Measurements from ENCODE around the gene MRM1.

DNA sequence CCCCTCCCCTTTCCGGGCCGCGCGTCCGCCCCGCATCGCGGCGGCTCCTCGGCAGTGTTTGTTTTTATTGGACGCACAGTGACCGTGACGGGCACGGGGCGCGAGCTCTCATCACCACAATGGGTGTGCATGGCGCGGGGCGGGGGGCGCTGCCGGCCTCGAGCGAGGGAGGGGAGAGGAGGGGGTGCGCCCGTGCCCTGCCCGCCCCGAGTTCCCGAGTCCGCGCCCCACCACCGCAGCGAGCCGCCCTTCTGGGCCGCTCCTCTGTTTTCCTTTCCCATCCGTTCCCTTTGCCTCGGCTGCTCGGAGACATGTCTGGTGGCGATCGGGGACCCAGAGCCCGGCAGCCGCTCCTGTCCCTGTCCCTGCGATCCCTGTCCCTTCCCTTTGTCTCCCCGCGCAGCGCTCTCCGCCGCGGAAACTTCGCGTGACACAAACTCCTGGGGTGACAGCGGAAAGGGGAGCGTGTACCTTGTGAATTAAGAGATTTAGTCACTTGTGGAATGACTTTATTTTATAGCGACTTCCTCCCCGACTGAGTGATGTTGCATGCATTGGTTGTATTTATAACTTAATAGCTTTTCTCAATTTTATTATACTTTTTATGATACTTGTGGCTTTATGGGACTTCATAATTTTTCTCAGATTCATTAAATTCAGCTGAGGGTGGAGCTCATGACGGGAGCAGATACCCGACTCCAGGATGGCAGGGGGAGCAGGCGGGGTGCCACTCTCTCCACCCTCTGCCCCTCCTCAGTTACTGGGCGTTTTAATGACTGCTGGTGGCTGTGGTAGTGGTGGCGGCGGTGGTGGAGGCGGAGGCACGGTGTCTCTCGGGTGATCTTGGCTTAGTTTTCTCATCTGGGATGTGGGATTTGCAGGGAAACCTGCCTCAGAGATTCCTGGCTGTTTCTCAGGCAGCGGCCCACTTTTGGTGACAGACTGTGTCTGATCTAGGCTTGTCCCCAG lies 40.8 kb downstream of the MRM1 start:
- TF ChIP-seq, protein P1, sequence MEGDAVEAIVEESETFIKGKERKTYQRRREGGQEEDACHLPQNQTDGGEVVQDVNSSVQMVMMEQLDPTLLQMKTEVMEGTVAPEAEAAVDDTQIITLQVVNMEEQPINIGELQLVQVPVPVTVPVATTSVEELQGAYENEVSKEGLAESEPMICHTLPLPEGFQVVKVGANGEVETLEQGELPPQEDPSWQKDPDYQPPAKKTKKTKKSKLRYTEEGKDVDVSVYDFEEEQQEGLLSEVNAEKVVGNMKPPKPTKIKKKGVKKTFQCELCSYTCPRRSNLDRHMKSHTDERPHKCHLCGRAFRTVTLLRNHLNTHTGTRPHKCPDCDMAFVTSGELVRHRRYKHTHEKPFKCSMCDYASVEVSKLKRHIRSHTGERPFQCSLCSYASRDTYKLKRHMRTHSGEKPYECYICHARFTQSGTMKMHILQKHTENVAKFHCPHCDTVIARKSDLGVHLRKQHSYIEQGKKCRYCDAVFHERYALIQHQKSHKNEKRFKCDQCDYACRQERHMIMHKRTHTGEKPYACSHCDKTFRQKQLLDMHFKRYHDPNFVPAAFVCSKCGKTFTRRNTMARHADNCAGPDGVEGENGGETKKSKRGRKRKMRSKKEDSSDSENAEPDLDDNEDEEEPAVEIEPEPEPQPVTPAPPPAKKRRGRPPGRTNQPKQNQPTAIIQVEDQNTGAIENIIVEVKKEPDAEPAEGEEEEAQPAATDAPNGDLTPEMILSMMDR (conservative IDR thresholded peaks at IDR 0.05), result no peak
- no peak for TF ChIP-seq ZFX (IDR thresholded peaks at IDR 0.05)
